Chondrocyte (in vitro differentiated cells): ENCODE results near the gene RPL18A. TPM values are rescaled to one million over a fixed set of nuclear protein-coding genes. Genes with fewer than 3 reads are reported as not detected.

Experiments
- DNase-seq: peaks from one replicate; pipeline ENCODE4 v3.0.0; 2021; ENCODE audit warnings: mixed read lengths, low spot score
- H3K27ac Mint-ChIP-seq: one replicate; pipeline ENCODE4 v1.8.0; 2021; ENCODE audit warnings: mild to moderate bottlenecking, moderate library complexity, mixed read lengths; ENCODE audit not compliant: unreplicated experiment
- H3K27me3 Mint-ChIP-seq: 2 replicates; pipeline ENCODE4 v1.8.0; 2021; ENCODE audit warnings: low read depth, mixed read lengths
- H3K36me3 Mint-ChIP-seq: 2 replicates; pipeline ENCODE4 v1.8.0; 2021; ENCODE audit warnings: low read depth, mixed read lengths
- H3K4me1 Mint-ChIP-seq: 2 replicates; pipeline ENCODE4 v1.8.0; 2021; ENCODE audit warnings: low read depth, mild to moderate bottlenecking, mixed read lengths
- H3K4me3 Mint-ChIP-seq: one replicate; pipeline ENCODE4 v1.8.0; 2021; ENCODE audit warnings: mild to moderate bottlenecking, moderate library complexity, mixed read lengths; ENCODE audit not compliant: unreplicated experiment
- H3K9me3 Mint-ChIP-seq: 2 replicates; pipeline ENCODE4 v1.8.0; 2021; ENCODE audit warnings: low read depth, mixed read lengths
- total RNA-seq: library from RNA; stranded (reverse); gene quantifications from 3 replicates; pipeline ENCODE4 v1.2.1, GENCODE V29; 2021
- TF ChIP-seq, protein P1 (sequence below): fragments of 200-600 bp; sonication (generic); IDR thresholded peaks from 2 replicates; pipeline ENCODE4 v1.5.0; 2021; ENCODE audit warnings: antibody characterized with exemption, mild to moderate bottlenecking, moderate library complexity

RPL18A gene
- total RNA-seq, 1 donor from 2014 or later: 1,165 TPM

DNA sequence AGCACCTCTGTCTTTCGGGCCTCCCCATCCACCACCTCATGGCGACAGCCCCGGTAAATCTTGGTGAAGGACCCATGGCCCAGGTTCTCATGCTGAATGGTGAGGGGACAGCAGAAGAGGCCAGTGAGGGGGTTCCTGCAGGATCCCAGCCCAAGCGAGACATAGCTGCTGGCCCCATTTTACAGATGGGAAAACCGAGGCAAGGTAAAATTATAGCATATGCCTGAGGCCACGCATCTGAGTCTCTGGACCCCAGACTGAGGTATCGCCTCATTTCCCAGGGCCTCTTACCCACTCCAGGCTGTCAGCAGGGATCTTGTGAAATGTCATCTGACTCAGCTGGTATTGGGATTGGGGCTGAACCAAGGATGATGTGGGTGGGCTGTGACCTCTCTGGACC, 21.7 kb upstream of the RPL18A start:
- DNase-seq: no peak
- peaks cover 19% of the 10 kb centered on the region for H3K4me1 Mint-ChIP-seq
- H3K27me3 Mint-ChIP-seq: peaks cover 8% of the 10 kb centered on the region
- no peak overlapping the region for H3K4me3 Mint-ChIP-seq
- no peaks in the 10 kb centered on the region for H3K36me3 Mint-ChIP-seq
- no peak overlapping the region for H3K27ac Mint-ChIP-seq
- no peaks in the 10 kb centered on the region for H3K9me3 Mint-ChIP-seq
- TF ChIP-seq, protein P1, sequence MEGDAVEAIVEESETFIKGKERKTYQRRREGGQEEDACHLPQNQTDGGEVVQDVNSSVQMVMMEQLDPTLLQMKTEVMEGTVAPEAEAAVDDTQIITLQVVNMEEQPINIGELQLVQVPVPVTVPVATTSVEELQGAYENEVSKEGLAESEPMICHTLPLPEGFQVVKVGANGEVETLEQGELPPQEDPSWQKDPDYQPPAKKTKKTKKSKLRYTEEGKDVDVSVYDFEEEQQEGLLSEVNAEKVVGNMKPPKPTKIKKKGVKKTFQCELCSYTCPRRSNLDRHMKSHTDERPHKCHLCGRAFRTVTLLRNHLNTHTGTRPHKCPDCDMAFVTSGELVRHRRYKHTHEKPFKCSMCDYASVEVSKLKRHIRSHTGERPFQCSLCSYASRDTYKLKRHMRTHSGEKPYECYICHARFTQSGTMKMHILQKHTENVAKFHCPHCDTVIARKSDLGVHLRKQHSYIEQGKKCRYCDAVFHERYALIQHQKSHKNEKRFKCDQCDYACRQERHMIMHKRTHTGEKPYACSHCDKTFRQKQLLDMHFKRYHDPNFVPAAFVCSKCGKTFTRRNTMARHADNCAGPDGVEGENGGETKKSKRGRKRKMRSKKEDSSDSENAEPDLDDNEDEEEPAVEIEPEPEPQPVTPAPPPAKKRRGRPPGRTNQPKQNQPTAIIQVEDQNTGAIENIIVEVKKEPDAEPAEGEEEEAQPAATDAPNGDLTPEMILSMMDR: no peak

GRCh38 chr19:17840019-17840418, 19.7 kb upstream of the RPL18A start:
- Mint-ChIP-seq H3K9me3 (no peaks in the 10 kb centered on the region), H3K36me3 (no peaks in the 10 kb centered on the region), H3K4me3 (no peak overlapping the region), H3K4me1 (peaks cover 19% of the 10 kb centered on the region), H3K27ac (no peak overlapping the region), H3K27me3 (peaks cover 8% of the 10 kb centered on the region)
- TF ChIP-seq, protein P1: no peak
- DNase-seq: no peak

GRCh38 chr19:17841371-17841809, 18.3 kb upstream of the RPL18A start:
- Mint-ChIP-seq H3K9me3 (no peaks in the 10 kb centered on the region), H3K36me3 (no peaks in the 10 kb centered on the region), H3K4me3 (peak overlapping the region; percentile 66), H3K4me1 (peaks cover 14% of the 10 kb centered on the region), H3K27ac (no peak overlapping the region), H3K27me3 (peaks cover 8% of the 10 kb centered on the region)
- DNase-seq: no peak
- TF ChIP-seq, protein P1: no peak

GRCh38 chr19:17841810-17842662, 17.7 kb upstream of the RPL18A start:
- TF ChIP-seq, protein P1: no peak
- Mint-ChIP-seq H3K9me3 (no peaks in the 10 kb centered on the region), H3K36me3 (no peaks in the 10 kb centered on the region), H3K27ac (peak overlapping the region; percentile 27), H3K4me3 (peak overlapping the region; percentile 66), H3K27me3 (peaks cover 8% of the 10 kb centered on the region), H3K4me1 (peaks cover 14% of the 10 kb centered on the region)
- no peak for DNase-seq

DNA sequence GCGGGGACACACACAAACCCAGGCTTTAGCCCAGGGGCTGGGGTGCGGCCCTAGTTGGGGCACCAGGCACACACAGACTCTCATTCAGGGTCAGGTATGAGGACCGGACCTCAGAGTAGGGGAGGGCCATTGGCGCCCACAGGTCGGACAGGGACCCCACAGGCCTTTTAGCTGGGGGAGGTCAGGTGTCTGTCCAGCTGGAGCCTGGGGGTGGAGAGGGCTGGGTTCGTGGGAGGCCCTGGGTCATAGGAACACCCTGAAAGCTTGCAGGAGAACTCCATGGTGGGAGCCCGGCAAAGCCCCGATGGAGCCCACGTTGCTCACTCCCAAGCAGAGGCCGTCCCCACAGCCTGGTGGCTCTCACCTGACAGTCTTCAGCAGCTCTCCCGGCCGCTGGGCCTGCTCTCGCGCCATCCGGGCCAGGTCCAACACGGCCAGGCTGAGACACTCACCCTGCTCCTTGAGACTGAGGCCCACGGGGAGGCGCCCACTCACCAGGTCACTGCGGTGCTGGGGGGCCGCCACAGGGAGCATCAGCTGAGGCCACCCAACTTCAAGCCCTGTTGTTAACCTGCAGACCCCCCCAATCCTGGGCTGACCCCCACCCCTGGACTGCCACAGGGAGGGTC, 16.9 kb upstream of the RPL18A start:
- H3K27me3 Mint-ChIP-seq: peaks cover 8% of the 10 kb centered on the region
- H3K4me3 Mint-ChIP-seq: peak overlapping the region; percentile 66
- TF ChIP-seq, protein P1: no peak
- H3K36me3 Mint-ChIP-seq: no peaks in the 10 kb centered on the region
- no peaks in the 10 kb centered on the region for H3K9me3 Mint-ChIP-seq
- no peak for DNase-seq
- H3K27ac Mint-ChIP-seq: no peak overlapping the region
- H3K4me1 Mint-ChIP-seq: peaks cover 14% of the 10 kb centered on the region
